Measurements from ENCODE around the gene FOCAD.

The FOCAD gene

DNA sequence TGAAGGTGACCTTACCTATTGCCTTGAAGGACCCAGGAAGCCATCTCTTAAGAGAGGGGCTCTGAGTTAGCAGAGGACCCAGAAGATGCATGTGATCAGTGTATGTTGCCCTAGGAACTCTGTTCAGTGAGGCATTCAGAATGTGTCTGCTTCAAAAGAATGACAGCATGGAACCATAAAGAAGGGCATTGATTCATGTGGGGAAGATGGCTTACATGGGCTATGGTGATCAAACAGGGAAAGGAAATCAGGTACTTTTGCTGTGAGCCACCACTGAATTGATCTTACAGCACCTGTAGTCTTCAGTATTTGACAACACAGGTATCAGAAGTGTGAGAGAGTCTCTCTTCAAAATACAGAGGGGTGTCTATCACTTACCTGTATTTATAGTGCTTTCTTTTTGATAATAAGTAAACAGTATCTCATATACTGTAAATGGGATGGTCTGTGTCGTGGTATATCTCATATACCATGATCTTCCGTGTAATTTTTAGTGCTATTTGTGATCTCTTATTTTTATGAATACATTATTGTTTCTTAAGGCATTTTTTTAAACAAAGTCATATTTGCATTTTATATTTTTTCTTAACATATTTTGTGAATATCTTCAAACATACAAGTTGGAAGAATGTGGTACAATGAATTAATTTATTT lies 57.0 kb downstream of the FOCAD start:
- no peak for DNase-seq

DNA sequence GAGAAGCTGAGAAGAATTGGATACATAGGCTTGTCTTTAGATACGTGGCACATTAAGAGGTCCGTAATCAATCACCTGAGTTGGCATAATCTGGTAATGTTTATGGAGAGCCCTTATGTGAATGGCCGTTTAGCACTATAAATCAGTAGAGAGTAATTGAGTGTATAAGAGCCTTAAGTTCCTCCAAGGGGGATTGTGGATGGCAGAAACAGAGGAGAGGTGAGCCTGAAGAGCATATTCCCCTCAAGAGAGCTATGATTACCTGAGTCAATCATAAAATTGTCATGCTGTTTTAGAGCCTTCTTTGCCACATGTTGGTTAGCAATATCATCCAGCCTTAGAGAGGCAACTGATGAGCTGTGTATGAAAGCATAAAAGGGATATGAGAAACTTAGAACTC lies 58.8 kb downstream of the FOCAD start:
- no peak for DNase-seq

GRCh38 chr9:20744036-20744630 lies 60.1 kb downstream of the FOCAD start:
- no peak for DNase-seq

DNA sequence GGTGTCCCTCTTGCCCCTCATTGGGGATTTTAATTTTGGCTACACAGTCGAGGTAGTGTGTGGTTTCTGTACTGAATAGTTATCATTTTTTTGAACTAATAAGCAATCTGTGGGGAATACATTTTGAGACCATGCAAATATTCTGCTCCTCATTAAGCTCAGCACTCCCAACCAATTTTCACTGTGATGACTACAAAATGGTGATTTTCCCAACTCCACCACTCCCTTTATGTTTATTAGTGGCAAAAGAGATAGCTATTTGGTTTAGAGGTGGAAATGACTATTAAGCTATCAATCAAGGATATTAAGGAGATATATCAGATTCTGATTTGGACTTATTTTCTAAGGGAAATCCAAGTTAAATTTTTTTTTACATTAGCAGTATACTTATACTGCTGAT lies 62.9 kb downstream of the FOCAD start:
- DNase-seq, result no peak

DNA sequence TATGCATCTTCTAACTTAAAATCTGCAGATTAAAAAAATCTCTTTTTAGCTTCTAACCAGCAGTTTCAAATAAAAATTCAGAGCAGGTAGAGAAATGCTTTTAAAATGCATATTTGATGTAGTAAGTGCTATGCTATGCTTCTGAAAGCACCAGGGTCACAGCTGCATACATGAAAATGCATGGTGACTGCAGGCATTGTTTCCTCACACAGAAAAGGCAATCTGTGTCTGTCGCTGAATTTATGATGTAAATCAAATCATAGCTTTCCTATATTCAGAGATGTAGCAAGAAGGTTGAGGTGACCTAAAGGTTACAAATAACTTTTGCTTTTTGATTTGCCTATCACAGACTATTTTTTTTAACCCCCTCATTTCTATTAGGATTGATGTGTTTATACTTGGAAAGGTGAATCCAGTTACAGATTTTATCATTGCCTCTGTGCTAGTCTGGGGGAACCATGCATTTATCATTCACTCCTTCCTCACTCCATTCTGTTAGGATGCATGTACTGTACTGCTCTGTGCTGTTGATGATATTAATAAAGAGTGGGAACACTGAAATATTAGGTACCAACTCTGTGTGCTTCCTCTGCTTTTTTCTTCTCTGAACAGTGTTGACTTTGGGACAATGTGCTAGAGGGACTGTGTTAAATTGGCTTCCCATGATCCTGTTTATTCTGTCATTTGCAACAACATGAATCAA lies 65.6 kb downstream of the FOCAD start:
- no peak for DNase-seq

DNA sequence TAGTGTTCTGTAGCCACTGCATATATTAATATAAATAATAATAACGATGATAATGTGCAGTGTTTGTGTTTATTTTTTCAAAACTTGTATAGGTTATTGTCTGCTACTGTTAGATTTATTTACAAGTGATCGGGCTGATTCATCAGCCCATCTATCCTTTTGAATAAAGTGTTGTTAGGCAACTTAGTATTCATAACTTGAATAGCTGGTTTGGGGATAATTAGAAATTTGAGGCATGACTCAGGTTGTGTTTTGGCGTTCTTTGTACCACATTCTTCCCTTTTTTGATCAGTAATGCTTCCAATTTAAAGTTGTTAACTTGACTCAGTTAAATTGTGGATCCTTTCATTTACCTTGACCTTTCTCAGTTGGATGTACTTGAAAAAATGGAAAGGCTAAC lies 69.7 kb downstream of the FOCAD start:
- DNase-seq, result no peak

DNA sequence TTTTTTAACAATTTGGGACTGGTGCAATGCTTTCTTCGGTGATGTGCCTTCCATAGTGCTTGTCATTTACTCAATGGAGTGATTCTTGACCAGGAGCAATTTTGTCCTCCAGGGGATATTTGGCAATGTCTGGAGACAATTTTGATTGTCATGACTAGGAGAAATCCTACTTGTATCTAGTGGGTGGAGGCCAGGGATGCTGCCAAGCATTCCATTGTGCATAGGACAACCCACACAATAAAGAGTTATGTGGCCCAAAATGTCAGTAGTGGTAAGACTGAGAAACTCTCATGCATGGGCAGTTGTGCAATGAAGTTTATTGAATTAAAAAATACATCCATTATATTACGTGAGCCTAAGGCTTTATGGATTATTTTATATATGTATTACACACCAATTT lies 70.5 kb downstream of the FOCAD start:
- no peak for DNase-seq

DNA sequence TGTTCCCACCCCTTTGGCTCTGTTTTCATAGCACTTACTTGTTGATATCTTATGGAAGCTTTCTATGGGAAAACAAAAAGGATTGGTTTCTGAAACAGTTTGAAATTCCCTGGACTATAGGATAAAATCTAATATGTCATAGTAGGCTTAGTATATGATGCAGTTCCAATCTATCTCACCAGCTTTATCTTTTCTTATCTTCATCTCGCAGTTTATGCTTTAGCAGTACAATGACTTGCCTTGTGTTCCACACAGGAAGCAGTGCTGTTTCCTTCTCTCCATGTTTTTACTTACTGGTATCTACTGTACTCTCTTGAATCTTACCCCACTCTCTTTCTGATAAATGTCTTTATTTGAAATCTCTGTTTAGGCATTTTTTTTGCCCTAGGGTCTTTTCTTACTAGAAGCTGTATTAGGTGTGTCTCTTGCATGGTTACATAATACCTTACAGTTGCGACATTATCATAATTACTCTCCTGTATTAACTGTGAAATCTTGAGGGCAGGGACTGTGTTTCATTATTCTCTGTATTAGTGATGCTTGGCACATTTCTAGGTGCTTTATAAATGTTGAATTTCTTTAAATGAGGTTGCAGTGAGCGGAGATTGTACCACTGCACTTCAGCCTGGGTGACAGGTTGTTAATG lies 76.3 kb downstream of the FOCAD start:
- no peak for DNase-seq

- DNase-seq, result no peak
Measured at GRCh38 chr9:20770947-20771346, 86.9 kb downstream of the FOCAD start.

DNA sequence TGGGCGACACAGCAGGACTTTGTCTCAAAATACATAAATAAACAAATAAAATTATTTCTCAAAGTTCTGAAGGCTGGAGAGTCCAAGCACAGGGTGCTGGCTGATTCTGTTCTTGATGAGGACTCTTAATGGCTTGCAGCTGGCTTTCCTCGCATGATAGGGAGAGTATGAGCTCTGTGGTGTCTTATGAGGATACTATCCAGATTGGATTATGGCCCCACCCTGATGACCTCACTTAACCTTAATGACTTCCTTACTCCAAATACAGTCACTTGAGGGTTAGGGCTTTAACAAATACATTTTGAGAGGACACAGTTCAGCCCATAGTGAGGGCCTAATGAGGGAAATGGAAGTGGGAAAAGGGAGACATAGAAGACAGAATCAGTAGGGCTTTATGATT lies 87.7 kb downstream of the FOCAD start:
- no peak for DNase-seq

DNA sequence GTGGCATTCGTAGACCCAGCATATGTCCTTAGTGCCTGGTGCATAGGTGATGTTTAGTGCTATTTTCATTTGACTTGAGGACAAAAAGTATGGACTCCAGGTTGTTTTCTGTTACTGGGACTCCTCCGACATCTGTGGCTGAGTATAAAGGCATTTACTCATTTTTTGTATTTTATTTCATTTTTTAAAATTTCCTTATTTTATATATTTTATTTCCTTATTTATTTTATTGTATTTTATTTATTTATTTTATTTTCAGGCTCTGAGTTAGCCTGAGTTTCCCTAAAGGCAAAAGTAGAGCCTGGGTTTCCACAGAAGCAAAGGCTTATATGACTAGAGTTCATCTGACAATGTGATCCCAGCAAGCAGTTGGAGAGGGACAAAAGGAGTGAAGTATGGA lies 91.6 kb downstream of the FOCAD start:
- DNase-seq, result no peak

GRCh38 chr9:20781092-20781491 lies 97.0 kb downstream of the FOCAD start:
- DNase-seq, result no peak

GRCh38 chr9:20782289-20782688 lies 98.2 kb downstream of the FOCAD start:
- no peak for DNase-seq

GRCh38 chr9:20783057-20784038 lies 99.3 kb downstream of the FOCAD start:
- DNase-seq, result no peak

- no peak for DNase-seq
Measured at GRCh38 chr9:20784196-20784595, 100.1 kb downstream of the FOCAD start.

DNA sequence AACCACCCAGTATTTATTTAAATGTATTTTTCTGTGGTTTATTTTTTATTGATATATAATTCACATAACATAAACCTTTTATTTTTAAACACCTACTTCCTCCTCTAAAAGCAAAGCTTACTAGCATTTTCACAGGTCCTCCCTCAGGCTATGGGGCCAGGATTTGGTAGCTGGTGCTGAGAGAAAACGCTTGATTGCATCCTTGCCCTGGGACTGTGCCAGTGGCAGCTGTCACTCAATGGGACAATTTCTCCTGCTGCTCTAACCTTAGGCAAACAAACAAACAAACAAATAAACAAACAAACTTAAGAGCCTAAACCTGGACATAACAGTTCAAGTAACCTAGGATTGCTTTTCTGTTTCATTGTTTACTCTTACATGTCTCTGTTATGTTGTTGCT lies 102.7 kb downstream of the FOCAD start:
- no peak for DNase-seq

GRCh38 chr9:20788526-20789451 lies 104.7 kb downstream of the FOCAD start:
- no peak for DNase-seq

- DNase-seq, result no peak
Measured at GRCh38 chr9:20790721-20791120, 106.7 kb downstream of the FOCAD start.

GRCh38 chr9:20791682-20792081 lies 107.6 kb downstream of the FOCAD start:
- DNase-seq, result no peak

DNA sequence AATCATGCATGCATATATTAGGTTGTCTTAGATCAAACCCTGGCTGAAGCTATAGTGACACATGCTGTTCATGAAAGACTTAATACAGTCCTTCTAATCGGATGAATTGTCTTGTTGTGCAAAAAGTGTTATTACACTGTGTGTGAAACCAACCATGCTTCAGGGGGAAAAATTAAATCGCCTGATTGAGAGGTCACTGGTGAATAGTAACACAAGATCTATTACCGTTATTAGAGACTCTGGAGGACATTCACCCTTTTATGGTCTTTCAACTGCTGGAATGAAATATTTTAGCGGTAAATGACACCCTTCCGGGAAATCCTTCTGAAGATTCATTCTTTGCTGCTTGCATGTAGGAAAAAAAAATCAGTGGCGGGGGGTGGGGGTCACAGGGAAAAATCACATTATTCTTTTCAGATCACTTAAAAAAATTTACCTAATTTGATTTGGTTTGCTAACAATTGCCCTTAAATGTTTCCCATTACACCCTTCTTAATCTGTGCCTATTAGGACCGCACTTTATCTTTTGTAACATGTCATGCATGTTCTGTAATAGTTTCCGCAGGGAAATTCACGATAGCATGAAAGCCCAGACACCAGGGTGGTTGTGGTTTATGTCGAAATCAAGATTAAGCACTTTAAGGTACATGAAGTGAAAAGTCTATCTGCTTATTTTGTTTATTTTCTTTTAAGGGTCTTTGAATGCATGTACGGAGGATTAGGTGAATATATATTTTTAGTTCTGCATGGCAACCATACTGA lies 120.6 kb downstream of the FOCAD start:
- no peak for DNase-seq

GRCh38 chr9:20805766-20806165 lies 121.7 kb downstream of the FOCAD start:
- no peak for DNase-seq

Measured in amniotic stem cell (primary cell).